Hepatocyte (in vitro differentiated cells): ENCODE data around the gene DOHH.

Experiments used
- CTCF ChIP-seq: fragments of 200-600 bp; sonication (generic); IDR thresholded peaks from 2 replicates; pipeline ENCODE4 v1.5.1; 2016; ENCODE audit warnings: antibody characterized with exemption, mild to moderate bottlenecking; ENCODE audit not compliant: poor library complexity
- EZH2 ChIP-seq: fragments of 200-600 bp; sonication (generic); IDR thresholded peaks from 2 replicates; pipeline ENCODE4 v1.6.1; 2016; ENCODE audit warnings: antibody characterized with exemption, mild to moderate bottlenecking, borderline replicate concordance

- no peak for TF ChIP-seq EZH2
- no peak for TF ChIP-seq CTCF
Measured at GRCh38 chr19:3504735-3505134, 4.3 kb upstream of the DOHH start.
